Measurements from ENCODE around the gene DPP6.

- TF ChIP-seq CTCF (IDR thresholded peaks at IDR 0.05; ENCODE audit: low read depth, low read length) (no peak), MAX (IDR thresholded peaks at IDR 0.05; ENCODE audit: low read depth, low read length) (no peak), POLR2A (IDR thresholded peaks at IDR 0.05; ENCODE audit: extremely low read depth, insufficient read length) (no peak)
These were observed 445.6 kb downstream of the DPP6 start for GRCh38 chr7:154497751-154498150.
